NCI-H128 (cell line): ENCODE measurements around the gene ELOVL5.

Experiments
- DNase-seq: peaks from one replicate; lab custom pipeline; 2025; ENCODE audit not compliant: unreplicated experiment; lab: John Stamatoyannopoulos, UW

Gene ELOVL5

GRCh38 chr6:53280207-53280606, 68.5 kb downstream of the ELOVL5 start:
- no peak for DNase-seq

GRCh38 chr6:53279293-53279692, 69.5 kb downstream of the ELOVL5 start:
- no peak for DNase-seq

GRCh38 chr6:53273370-53273769, 75.4 kb downstream of the ELOVL5 start:
- DNase-seq: no peak

- DNase-seq: no peak
Observed at GRCh38 chr6:53269827-53270226, 78.9 kb downstream of the ELOVL5 start.

- no peak for DNase-seq
Observed at GRCh38 chr6:53268858-53269608, 79.7 kb downstream of the ELOVL5 start.

DNA sequence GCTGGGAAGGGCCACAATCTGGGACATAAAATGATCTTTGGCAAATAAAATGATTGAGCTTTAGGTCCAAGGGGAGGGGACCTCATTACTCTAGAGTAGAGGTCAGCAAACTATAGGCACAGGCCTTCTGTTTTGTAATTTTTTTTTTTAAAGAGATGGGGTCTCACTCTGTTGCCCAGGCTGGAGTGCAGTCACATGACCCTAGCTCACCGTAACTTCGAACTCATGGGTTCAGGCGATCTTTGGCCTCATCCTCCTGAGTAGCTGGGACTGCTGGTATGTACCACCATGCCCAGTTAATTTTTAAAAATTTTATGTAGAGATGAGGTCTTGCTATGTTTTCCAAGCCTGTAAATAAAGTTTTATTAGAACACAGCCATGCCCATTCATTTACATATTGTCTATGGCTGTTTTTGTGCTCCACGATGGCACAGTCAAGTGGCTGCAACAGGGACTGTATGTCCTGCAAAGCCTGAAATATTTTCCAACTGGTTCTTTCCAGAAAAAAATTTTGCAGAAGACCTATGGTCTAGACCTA, 82.1 kb downstream of the ELOVL5 start:
- DNase-seq: no peak

DNA sequence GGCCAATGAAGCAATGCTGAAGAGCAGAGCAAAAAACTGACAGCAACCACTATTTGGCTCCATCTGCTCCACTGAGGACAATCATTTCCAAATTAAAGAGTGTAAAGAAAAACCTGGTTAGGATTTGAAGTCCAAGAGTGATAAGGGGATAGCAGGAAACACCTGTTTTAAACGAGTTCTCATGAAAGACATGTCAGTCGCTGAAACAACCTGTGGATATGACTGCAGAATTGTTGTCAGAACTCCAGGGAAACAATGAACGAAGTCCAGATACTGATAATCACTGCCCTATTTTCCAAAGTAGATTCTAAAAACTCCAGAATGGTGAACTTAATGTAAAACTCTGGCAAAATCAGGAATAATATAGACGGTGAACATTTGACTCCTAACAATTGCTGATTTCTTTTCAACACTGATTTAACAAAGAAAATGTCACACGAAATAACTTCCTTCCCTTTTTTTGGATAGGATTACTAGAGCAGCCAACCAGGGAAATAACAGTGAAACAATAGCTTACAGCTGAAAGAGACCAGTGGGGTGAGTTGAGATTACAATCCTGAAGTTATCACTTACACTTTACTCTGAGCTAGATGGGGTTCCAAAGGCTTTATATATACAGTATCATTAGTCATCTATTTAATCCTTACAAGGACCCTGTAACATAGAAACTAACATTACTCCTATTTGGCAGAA, 83.7 kb downstream of the ELOVL5 start:
- no peak for DNase-seq

GRCh38 chr6:53264337-53264736, 84.4 kb downstream of the ELOVL5 start:
- DNase-seq: no peak

GRCh38 chr6:53263917-53264316, 84.8 kb downstream of the ELOVL5 start:
- no peak for DNase-seq

DNA sequence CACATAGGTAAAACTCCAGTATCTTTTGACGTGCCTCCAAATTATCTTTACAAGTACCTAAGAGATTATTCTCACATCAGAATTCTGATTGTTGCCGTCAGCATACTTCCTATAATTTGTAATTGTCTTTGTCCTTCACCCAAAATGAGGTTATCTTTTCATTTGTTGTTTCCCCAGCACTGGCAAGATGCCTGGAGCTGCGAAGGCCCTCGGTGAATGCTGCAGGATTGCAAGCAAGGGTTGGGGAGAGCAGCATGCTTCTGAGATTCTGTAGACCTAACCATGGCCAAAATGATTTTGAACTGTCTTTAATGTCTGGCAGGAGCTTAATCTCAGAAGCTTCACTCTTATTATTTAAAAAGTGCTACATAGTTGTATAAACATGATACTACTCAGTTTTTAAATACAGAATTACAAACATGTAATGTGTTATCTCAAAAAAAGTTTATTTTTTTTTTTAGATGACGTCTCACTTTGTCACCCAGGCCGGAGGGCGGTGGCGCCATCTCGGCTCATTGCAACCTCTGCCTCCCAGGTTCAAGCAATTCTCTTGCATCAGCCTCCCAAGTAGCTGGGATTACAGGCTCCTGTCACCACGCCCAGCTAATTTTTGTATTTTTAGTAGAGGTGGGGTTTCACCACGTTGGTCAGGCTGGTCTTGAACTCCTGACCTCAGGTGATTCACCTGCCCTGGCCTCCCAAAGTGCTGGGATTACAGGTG, 88.7 kb downstream of the ELOVL5 start:
- DNase-seq: no peak

GRCh38 chr6:53258774-53259155, 90.0 kb downstream of the ELOVL5 start:
- no peak for DNase-seq

DNA sequence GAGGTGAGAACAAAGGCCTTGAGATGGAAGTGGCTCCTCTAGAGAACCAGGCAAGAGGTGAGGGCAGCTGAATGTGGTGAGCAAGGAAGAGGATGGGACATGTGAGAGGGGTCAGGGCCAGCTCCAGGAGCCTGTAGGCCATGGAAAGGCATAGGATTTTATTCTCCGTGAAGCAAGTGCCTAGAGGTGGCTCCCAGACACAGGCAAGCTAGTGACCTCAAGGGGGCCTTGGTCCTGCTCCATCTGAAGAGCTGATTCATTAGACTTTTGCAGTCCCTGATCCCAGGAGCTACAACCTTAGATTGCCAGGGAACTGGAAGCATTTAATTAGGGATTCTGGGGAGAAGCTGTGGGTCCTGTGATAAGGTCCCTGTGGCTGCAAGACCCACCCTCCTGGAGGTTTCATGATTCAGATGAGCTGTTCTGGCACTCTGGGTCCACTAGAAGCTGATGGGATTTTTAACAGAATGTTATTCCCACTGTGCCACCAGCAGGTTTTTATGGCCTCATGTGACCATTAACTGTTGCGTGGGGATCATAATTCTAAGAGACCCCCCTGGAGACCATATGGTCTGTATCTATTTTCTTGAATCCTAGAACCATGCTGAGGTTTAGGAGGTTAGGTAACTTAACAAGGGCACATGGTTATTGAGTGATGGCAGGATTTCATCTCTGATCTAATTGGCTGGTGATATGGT, 90.5 kb downstream of the ELOVL5 start:
- DNase-seq: no peak

DNA sequence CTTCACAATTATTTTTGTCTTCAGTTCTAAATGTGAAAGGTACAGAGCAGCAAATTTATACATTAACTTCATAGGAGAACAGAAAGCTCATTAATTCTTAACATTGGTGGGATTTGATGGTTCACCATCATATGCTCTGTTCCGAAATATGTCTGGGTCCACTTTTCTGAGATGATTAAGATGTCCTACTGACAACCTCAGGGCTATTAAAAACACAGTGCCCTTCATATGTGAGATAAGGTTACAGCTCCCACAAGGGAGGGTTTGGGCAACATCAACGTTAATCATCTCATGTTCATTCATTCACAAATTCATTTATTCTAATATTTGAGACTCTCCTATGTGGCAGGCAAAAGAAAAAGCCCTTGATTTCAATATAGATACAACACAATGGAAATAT, 91.2 kb downstream of the ELOVL5 start:
- no peak for DNase-seq

DNA sequence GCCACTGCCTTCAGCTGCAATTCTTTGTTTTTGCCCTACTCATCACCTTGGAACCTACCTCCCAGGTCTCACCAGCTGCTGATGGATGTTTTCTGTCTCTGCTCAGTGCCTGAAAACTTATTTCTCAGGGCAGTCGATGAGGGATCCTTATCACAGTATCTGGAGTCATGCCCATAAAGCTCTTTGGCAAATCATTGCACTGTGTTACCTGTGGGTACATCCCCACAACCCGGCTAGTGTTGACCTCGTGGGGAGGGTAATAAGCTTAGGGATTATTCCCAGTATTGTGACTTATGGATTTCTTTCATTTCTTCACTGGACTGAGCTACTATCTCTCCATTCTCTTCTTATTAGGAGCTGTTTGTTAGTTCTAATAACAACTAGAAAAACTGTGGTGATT, 91.7 kb downstream of the ELOVL5 start:
- no peak for DNase-seq

DNA sequence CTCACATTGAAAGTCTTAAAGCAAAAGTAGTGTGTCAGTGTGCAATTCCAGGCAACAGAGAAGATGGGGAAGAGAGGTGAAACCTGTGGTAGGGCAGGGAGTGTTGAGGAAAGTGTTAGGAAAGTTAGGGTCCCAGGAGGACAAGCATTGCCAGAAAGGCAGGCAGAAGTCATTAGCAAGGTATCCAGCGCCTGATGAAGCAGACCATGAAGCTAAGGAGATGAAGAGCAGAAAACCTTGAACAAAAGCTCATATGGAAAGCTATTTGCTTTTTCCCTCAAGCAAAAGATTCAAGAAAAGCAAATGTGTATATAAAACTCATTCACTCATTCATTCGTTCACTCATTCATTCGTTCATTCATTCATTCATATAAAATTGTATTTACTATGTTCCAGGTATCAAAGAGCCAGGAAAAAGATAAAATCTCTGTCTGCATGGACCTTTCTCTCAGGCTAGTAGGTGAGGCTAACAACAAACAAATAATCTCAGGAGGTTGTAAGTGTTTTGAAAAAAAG, 96.5 kb downstream of the ELOVL5 start:
- no peak for DNase-seq

GRCh38 chr6:53251033-53251672, 97.6 kb downstream of the ELOVL5 start:
- DNase-seq: no peak

- no peak for DNase-seq
Observed at GRCh38 chr6:53250176-53251032, 98.3 kb downstream of the ELOVL5 start.

GRCh38 chr6:53246924-53247323, 101.8 kb downstream of the ELOVL5 start:
- no peak for DNase-seq

DNA sequence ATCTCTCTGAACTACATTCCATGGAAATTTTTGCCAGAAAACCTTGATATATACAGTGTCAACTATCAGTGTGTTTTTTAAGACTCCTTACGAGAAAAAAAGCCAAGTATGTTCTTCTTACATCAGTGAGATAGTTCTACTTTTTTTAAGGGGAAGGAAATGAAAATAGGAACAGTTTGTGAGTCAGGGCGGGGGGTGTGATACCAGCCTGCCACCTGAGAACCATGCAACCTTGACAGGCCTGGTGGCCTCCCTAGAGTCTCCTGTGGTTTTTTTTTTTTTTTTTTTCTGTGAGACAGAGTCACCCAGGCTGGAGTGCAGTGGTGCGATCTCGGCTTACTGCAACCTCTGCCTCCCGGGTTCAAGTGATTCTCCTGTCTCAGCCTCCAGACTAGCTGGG, 103.8 kb downstream of the ELOVL5 start:
- no peak for DNase-seq
